DND-41 (cell line): ENCODE data around the gene SLC1A2.

Experiments used
- CTCF ChIP-seq: IDR thresholded peaks from 2 replicates; pipeline ENCODE4 v1.5.1; 2012; ENCODE audit warnings: borderline replicate concordance, low read length, moderate library complexity, mild to moderate bottlenecking; ENCODE audit not compliant: poor library complexity, severe bottlenecking; ENCODE audit errors: extremely low read depth
- EZH2 ChIP-seq: IDR thresholded peaks from 3 replicates; pipeline ENCODE4 v1.6.1; 2012; ENCODE audit warnings: borderline replicate concordance, low read depth, mild to moderate bottlenecking, moderate library complexity, low read length, inconsistent platforms; ENCODE audit not compliant: severe bottlenecking

GRCh38 chr11:35247428-35247827 lies 171.9 kb downstream of the SLC1A2 start:
- TF ChIP-seq CTCF (no peak), EZH2 (no peak)
